ENCODE measurements around the gene IQSEC2. TPM values are rescaled to one million over a fixed set of nuclear protein-coding genes. Genes with fewer than 3 reads are reported as not detected.

IQSEC2 gene
- total RNA-seq, 1 donor from 2014 or later, result 0.14 TPM

- H3K36me3 Mint-ChIP-seq (ENCODE audit: low read depth), result no peaks in the 10 kb centered on the region
- peaks cover 5% of the 10 kb centered on the region for H3K27me3 Mint-ChIP-seq (ENCODE audit: low read depth)
- H3K9me3 Mint-ChIP-seq, result no peaks in the 10 kb centered on the region
- no peak for DNase-seq (ENCODE audit: low spot score)
- H3K4me3 Mint-ChIP-seq (ENCODE audit: low read depth), result no peak overlapping the region
- intact Hi-C loops (cut with micrococcal nuclease), result no loop called here
- H3K4me1 Mint-ChIP-seq (ENCODE audit: low read depth), result no peaks in the 10 kb centered on the region
- H3K27ac Mint-ChIP-seq, result no peak overlapping the region
Measured at GRCh38 chrX:53272808-53273337, 8.5 kb downstream of the IQSEC2 start.

GRCh38 chrX:53269536-53270107 lies 11.8 kb downstream of the IQSEC2 start:
- peaks cover 11% of the 10 kb centered on the region for H3K27me3 Mint-ChIP-seq (ENCODE audit: low read depth)
- no peaks in the 10 kb centered on the region for H3K9me3 Mint-ChIP-seq
- no peak for DNase-seq (ENCODE audit: low spot score)
- no peaks in the 10 kb centered on the region for H3K36me3 Mint-ChIP-seq (ENCODE audit: low read depth)
- no peak overlapping the region for H3K4me3 Mint-ChIP-seq (ENCODE audit: low read depth)
- peaks cover 1% of the 10 kb centered on the region for H3K4me1 Mint-ChIP-seq (ENCODE audit: low read depth)
- intact Hi-C loops (cut with micrococcal nuclease), result no loop called here
- no peak overlapping the region for H3K27ac Mint-ChIP-seq

- Mint-ChIP-seq H3K36me3 (ENCODE audit: low read depth) (no peaks in the 10 kb centered on the region), H3K27ac (no peak overlapping the region), H3K9me3 (no peaks in the 10 kb centered on the region), H3K27me3 (ENCODE audit: low read depth) (peaks cover 9% of the 10 kb centered on the region), H3K4me1 (ENCODE audit: low read depth) (peaks cover 13% of the 10 kb centered on the region), H3K4me3 (ENCODE audit: low read depth) (no peak overlapping the region)
- intact Hi-C loops (cut with micrococcal nuclease), result no loop called here
- no peak for DNase-seq (ENCODE audit: low spot score)
Measured at GRCh38 chrX:53268173-53268572, 13.2 kb downstream of the IQSEC2 start.

- no peaks in the 10 kb centered on the region for H3K9me3 Mint-ChIP-seq
- no peaks in the 10 kb centered on the region for H3K36me3 Mint-ChIP-seq (ENCODE audit: low read depth)
- intact Hi-C loops (cut with micrococcal nuclease), result no loop called here
- no peak overlapping the region for H3K4me3 Mint-ChIP-seq (ENCODE audit: low read depth)
- peaks cover 22% of the 10 kb centered on the region for H3K4me1 Mint-ChIP-seq (ENCODE audit: low read depth)
- H3K27me3 Mint-ChIP-seq (ENCODE audit: low read depth), result peaks cover 11% of the 10 kb centered on the region
- H3K27ac Mint-ChIP-seq, result no peak overlapping the region
- no peak for DNase-seq (ENCODE audit: low spot score)
Measured at GRCh38 chrX:53266914-53267313, 14.5 kb downstream of the IQSEC2 start.

GRCh38 chrX:53265771-53266574 lies 15.4 kb downstream of the IQSEC2 start:
- intact Hi-C loops (cut with micrococcal nuclease), result no loop called here
- Mint-ChIP-seq H3K4me1 (ENCODE audit: low read depth) (peaks cover 29% of the 10 kb centered on the region), H3K36me3 (ENCODE audit: low read depth) (no peaks in the 10 kb centered on the region), H3K27ac (no peak overlapping the region), H3K9me3 (no peaks in the 10 kb centered on the region), H3K27me3 (ENCODE audit: low read depth) (peaks cover 18% of the 10 kb centered on the region), H3K4me3 (ENCODE audit: low read depth) (no peak overlapping the region)
- no peak for DNase-seq (ENCODE audit: low spot score)

- H3K9me3 Mint-ChIP-seq, result no peaks in the 10 kb centered on the region
- intact Hi-C loops (cut with micrococcal nuclease), result no loop called here
- H3K4me1 Mint-ChIP-seq (ENCODE audit: low read depth), result peaks cover 29% of the 10 kb centered on the region
- no peaks in the 10 kb centered on the region for H3K36me3 Mint-ChIP-seq (ENCODE audit: low read depth)
- peak overlapping the region; percentile 81 for H3K27ac Mint-ChIP-seq
- peaks cover 21% of the 10 kb centered on the region for H3K27me3 Mint-ChIP-seq (ENCODE audit: low read depth)
- peak overlapping the region; percentile 59 for H3K4me3 Mint-ChIP-seq (ENCODE audit: low read depth)
- DNase-seq (ENCODE audit: low spot score), result no peak
Measured at GRCh38 chrX:53263597-53264094, 17.7 kb downstream of the IQSEC2 start.

- H3K27ac Mint-ChIP-seq, result no peak overlapping the region
Measured at GRCh38 chrX:53262918-53263394, 18.4 kb downstream of the IQSEC2 start.

GRCh38 chrX:53262189-53262917 lies 19.0 kb downstream of the IQSEC2 start:
- Mint-ChIP-seq H3K27me3 (ENCODE audit: low read depth) (peaks cover 21% of the 10 kb centered on the region), H3K4me3 (ENCODE audit: low read depth) (no peak overlapping the region), H3K4me1 (ENCODE audit: low read depth) (peaks cover 29% of the 10 kb centered on the region), H3K9me3 (no peaks in the 10 kb centered on the region), H3K36me3 (ENCODE audit: low read depth) (no peaks in the 10 kb centered on the region), H3K27ac (no peak overlapping the region)
- intact Hi-C loops (cut with micrococcal nuclease), result no loop called here
- DNase-seq (ENCODE audit: low spot score), result no peak

More at GRCh38 chrX:53262918-53263394, 18.4 kb downstream of the IQSEC2 start:
- Mint-ChIP-seq H3K36me3 (ENCODE audit: low read depth) (no peaks in the 10 kb centered on the region), H3K9me3 (no peaks in the 10 kb centered on the region), H3K27me3 (ENCODE audit: low read depth) (peaks cover 21% of the 10 kb centered on the region), H3K4me3 (ENCODE audit: low read depth) (no peak overlapping the region), H3K4me1 (ENCODE audit: low read depth) (peaks cover 29% of the 10 kb centered on the region)
- no peak for DNase-seq (ENCODE audit: low spot score)
- intact Hi-C loops (cut with micrococcal nuclease), result no loop called here

- DNase-seq (ENCODE audit: low spot score), result no peak
- peaks cover 29% of the 10 kb centered on the region for H3K4me1 Mint-ChIP-seq (ENCODE audit: low read depth)
- no peaks in the 10 kb centered on the region for H3K36me3 Mint-ChIP-seq (ENCODE audit: low read depth)
- intact Hi-C loops (cut with micrococcal nuclease), result no loop called here
- peaks cover 21% of the 10 kb centered on the region for H3K27me3 Mint-ChIP-seq (ENCODE audit: low read depth)
- no peak overlapping the region for H3K27ac Mint-ChIP-seq
- no peaks in the 10 kb centered on the region for H3K9me3 Mint-ChIP-seq
- H3K4me3 Mint-ChIP-seq (ENCODE audit: low read depth), result no peak overlapping the region
Measured at GRCh38 chrX:53261355-53261972, 19.9 kb downstream of the IQSEC2 start.

GRCh38 chrX:53260836-53261235 lies 20.5 kb downstream of the IQSEC2 start:
- intact Hi-C loops (cut with micrococcal nuclease), result no loop called here
- Mint-ChIP-seq H3K9me3 (no peaks in the 10 kb centered on the region), H3K4me3 (ENCODE audit: low read depth) (no peak overlapping the region), H3K36me3 (ENCODE audit: low read depth) (no peaks in the 10 kb centered on the region), H3K27ac (no peak overlapping the region), H3K27me3 (ENCODE audit: low read depth) (peaks cover 18% of the 10 kb centered on the region), H3K4me1 (ENCODE audit: low read depth) (peaks cover 29% of the 10 kb centered on the region)
- DNase-seq (ENCODE audit: low spot score), result no peak

- H3K27me3 Mint-ChIP-seq (ENCODE audit: low read depth), result peaks cover 14% of the 10 kb centered on the region
- no peaks in the 10 kb centered on the region for H3K9me3 Mint-ChIP-seq
- H3K4me1 Mint-ChIP-seq (ENCODE audit: low read depth), result peaks cover 13% of the 10 kb centered on the region
- intact Hi-C loops (cut with micrococcal nuclease), result no loop called here
- H3K27ac Mint-ChIP-seq, result no peak overlapping the region
- H3K4me3 Mint-ChIP-seq (ENCODE audit: low read depth), result no peak overlapping the region
- H3K36me3 Mint-ChIP-seq (ENCODE audit: low read depth), result no peaks in the 10 kb centered on the region
- no peak for DNase-seq (ENCODE audit: low spot score)
Measured at GRCh38 chrX:53257670-53258423, 23.5 kb downstream of the IQSEC2 start.

- H3K4me3 Mint-ChIP-seq (ENCODE audit: low read depth), result no peak overlapping the region
- DNase-seq (ENCODE audit: low spot score), result no peak
- intact Hi-C loops (cut with micrococcal nuclease), result no loop called here
- H3K9me3 Mint-ChIP-seq, result no peaks in the 10 kb centered on the region
- H3K4me1 Mint-ChIP-seq (ENCODE audit: low read depth), result peaks cover 9% of the 10 kb centered on the region
- peaks cover 14% of the 10 kb centered on the region for H3K27me3 Mint-ChIP-seq (ENCODE audit: low read depth)
- H3K36me3 Mint-ChIP-seq (ENCODE audit: low read depth), result no peaks in the 10 kb centered on the region
- H3K27ac Mint-ChIP-seq, result no peak overlapping the region
Measured at GRCh38 chrX:53257166-53257565, 24.2 kb downstream of the IQSEC2 start.

Measured in activated T-helper 2 cell treated with anti-CD3 and anti-CD28 coated beads, Interferon-gamma antibody, Interleukin-2, Interleukin-4, amounts not matched to agents 10 μg/mL and 5 μg/mL and 100 μg/mL, durations not matched to agents 14 hours and 24 hours and 36 hours (primary cell).